HepG2 (cell line): ENCODE measurements around the gene VRK3. TPM values are rescaled to one million over a fixed set of nuclear protein-coding genes. Genes with fewer than 3 reads are reported as not detected.

Experiments
- ATRX ChIP-seq: sonication (generic); formaldehyde crosslinking; IDR thresholded peaks from 2 replicates; pipeline ENCODE4 v1.4.0; 2020; ENCODE audit warnings: missing genetic modification reagents, borderline replicate concordance
- ERF ChIP-seq: IDR thresholded peaks from 2 replicates; pipeline ENCODE4 v1.6.1; 2018; ENCODE audit warnings: missing biosample characterization, missing genetic modification reagents
- EZH2 ChIP-seq: conservative IDR thresholded peaks from 2 replicates; pipeline ENCODE4 v1.6.1; 2012; ENCODE audit warnings: mild to moderate bottlenecking, low read depth, low read length, moderate library complexity
- HNF4A ChIP-seq: sonication (generic); formaldehyde crosslinking; IDR thresholded peaks from 2 replicates; pipeline ENCODE4 v1.4.0; 2020; ENCODE audit warnings: missing genetic modification reagents
- HOXA9 ChIP-seq: sonication (generic); formaldehyde crosslinking; IDR thresholded peaks from 2 replicates; pipeline ENCODE4 v1.8.1; 2022; ENCODE audit warnings: missing genetic modification reagents, mild to moderate bottlenecking, moderate library complexity, borderline replicate concordance
- KDM3A ChIP-seq: IDR thresholded peaks from 2 replicates; pipeline ENCODE4 v1.6.1; 2018; ENCODE audit warnings: low read depth, missing compliant biosample characterization
- NCOA2 ChIP-seq: sonication (generic); formaldehyde crosslinking; IDR thresholded peaks from 2 replicates; pipeline ENCODE4 v1.8.0; 2022; ENCODE audit warnings: inconsistent platforms
- NFYC ChIP-seq: IDR thresholded peaks from 2 replicates; pipeline ENCODE4 v1.6.1; 2016; ENCODE audit warnings: missing genetic modification reagents, missing compliant biosample characterization
- PHB2 ChIP-seq: fragments of 450-650 bp; IDR thresholded peaks from 2 replicates; pipeline ENCODE4 v1.6.1; 2018; ENCODE audit not compliant: partially characterized antibody
- RBM39 ChIP-seq: fragments of 200-400 bp; formaldehyde crosslinking; IDR thresholded peaks from one replicate; pipeline ENCODE4 v1.6.1; 2018; ENCODE audit warnings: antibody characterized with exemption, mild to moderate bottlenecking, low read depth, low read length; ENCODE audit not compliant: poor library complexity, severe bottlenecking
- SALL2 ChIP-seq: sonication (generic); formaldehyde crosslinking; IDR thresholded peaks from 2 replicates; pipeline ENCODE4 v1.8.1; 2023; ENCODE audit warnings: mild to moderate bottlenecking, missing genetic modification reagents, inconsistent platforms
- XBP1 ChIP-seq: sonication (generic); formaldehyde crosslinking; IDR thresholded peaks from 2 replicates; pipeline ENCODE4 v1.5.0; 2020; ENCODE audit warnings: missing genetic modification reagents
- ZBTB7A ChIP-seq: sonication (generic); formaldehyde crosslinking; IDR thresholded peaks from 2 replicates; pipeline ENCODE4 v1.8.0; 2022; ENCODE audit warnings: mild to moderate bottlenecking, missing genetic modification reagents
- ZC3H13 ChIP-seq: sonication (generic); formaldehyde crosslinking; IDR thresholded peaks from 2 replicates; pipeline ENCODE4 v1.8.1; 2023; ENCODE audit warnings: mild to moderate bottlenecking, missing genetic modification reagents, moderate library complexity
- ZC3H4 ChIP-seq: sonication (generic); formaldehyde crosslinking; IDR thresholded peaks from 2 replicates; pipeline ENCODE4 v1.4.0; 2020; ENCODE audit warnings: missing genetic modification reagents, borderline replicate concordance
- ZNF280B ChIP-seq: sonication (generic); formaldehyde crosslinking; IDR thresholded peaks from 2 replicates; pipeline ENCODE4 v1.5.0; 2020; ENCODE audit warnings: missing genetic modification reagents, mild to moderate bottlenecking, borderline replicate concordance
- ZNF441 ChIP-seq: sonication (generic); formaldehyde crosslinking; IDR thresholded peaks from 2 replicates; pipeline ENCODE4 v1.7.0; 2021; ENCODE audit warnings: missing genetic modification reagents, borderline replicate concordance
- ZNF547 ChIP-seq: sonication (generic); formaldehyde crosslinking; IDR thresholded peaks from 2 replicates; pipeline ENCODE4 v1.5.1; 2020; ENCODE audit warnings: mild to moderate bottlenecking, missing genetic modification reagents
- ZNF598 ChIP-seq: sonication (generic); formaldehyde crosslinking; IDR thresholded peaks from 2 replicates; pipeline ENCODE4 v1.5.1; 2020; ENCODE audit warnings: mild to moderate bottlenecking, missing genetic modification reagents, borderline replicate concordance
- ZNF678 ChIP-seq: sonication (generic); formaldehyde crosslinking; IDR thresholded peaks from 2 replicates; pipeline ENCODE4 v1.4.0; 2020; ENCODE audit warnings: mild to moderate bottlenecking, missing genetic modification reagents
- ZNF747 ChIP-seq: sonication (generic); formaldehyde crosslinking; IDR thresholded peaks from 2 replicates; pipeline ENCODE4 v1.8.1; 2023; ENCODE audit warnings: missing genetic modification reagents, mild to moderate bottlenecking, borderline replicate concordance
- ZNF75D ChIP-seq: sonication (generic); formaldehyde crosslinking; IDR thresholded peaks from 2 replicates; pipeline ENCODE4 v1.8.1; 2023; ENCODE audit warnings: missing genetic modification reagents, mild to moderate bottlenecking, borderline replicate concordance
- polyA plus RNA-seq, 8 experiments: library from polyadenylated mRNA; depleted of rRNA in 3 of 8; stranded (reverse) in 7 of 8; unstranded in 1 of 8; fragments of >200 nt; fragmentation: Illumina TruSeq in 4 of 8; extraction: Trizol in 4 of 8; gene quantifications; 2 replicates each; pipeline versions ENCODE4 v1.2.1 to v1.2.3, GENCODE V29; 2011 to 2016; ENCODE audit warnings: low read depth in 4 of 8, missing spikeins in 1 of 8, mixed read lengths in 1 of 8; ENCODE audit not compliant: insufficient read depth in 1 of 8
- total RNA-seq, 5 experiments: library from RNA; depleted of rRNA; stranded (reverse); fragments of >200 nt; fragmentation: Illumina TruSeq; extraction: Trizol; gene quantifications; 2 replicates each; pipeline ENCODE4 v1.2.3, GENCODE V29; 2016; ENCODE audit warnings: low read depth in 1 of 5
- TF ChIP-seq, protein P1 (sequence below): sonication (generic); formaldehyde crosslinking; IDR thresholded peaks from 2 replicates; pipeline ENCODE4 v1.5.1; 2020; ENCODE audit warnings: missing genetic modification reagents, mild to moderate bottlenecking, borderline replicate concordance
- TF ChIP-seq, protein P2 (sequence below): sonication (generic); formaldehyde crosslinking; conservative IDR thresholded peaks from 2 replicates; pipeline ENCODE4 v1.4.0; 2020; ENCODE audit warnings: missing genetic modification reagents
- TF ChIP-seq, protein P3 (sequence below): sonication (generic); formaldehyde crosslinking; IDR thresholded peaks from 2 replicates; pipeline ENCODE4 v1.4.0; 2020; ENCODE audit warnings: missing genetic modification reagents, borderline replicate concordance

The VRK3 gene
- total and polyA plus RNA-seq, 2 of the 13 experiments (the other 11 are each of a cell fraction or from before 2014, with no cell fraction given) = 23.8 to 28.3 TPM

GRCh38 chr19:50025794-50026549, 800 bp upstream of the VRK3 start, which contains the start of gene ZNF473 (continued):
- TF ChIP-seq, protein P1, sequence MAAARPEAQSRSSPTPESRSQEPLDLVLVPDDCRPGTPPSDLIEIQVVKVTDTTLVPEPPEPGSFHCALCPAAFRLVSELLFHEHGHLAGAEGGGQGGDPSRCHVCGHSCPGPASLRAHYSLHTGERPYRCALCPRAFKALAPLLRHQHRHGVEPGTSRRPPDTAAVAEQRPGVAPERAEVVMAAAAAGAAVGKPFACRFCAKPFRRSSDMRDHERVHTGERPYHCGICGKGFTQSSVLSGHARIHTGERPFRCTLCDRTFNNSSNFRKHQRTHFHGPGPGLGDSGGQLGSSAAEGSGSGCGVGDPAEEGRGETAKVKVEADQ (CRISPR knock-in tag) = peak; percentile 80; the same call in 1 of the 2 replicates
- TF ChIP-seq HOXA9 (peak; percentile 95), PHB2 (no peak), ZC3H13 (CRISPR knock-in tag) (peak; percentile 89), ZNF280B (CRISPR knock-in tag) (peak; percentile 97), HNF4A (CRISPR knock-in tag) (0 out of 2 replicates have a peak, but pooled peaks have one; percentile 17), XBP1 (CRISPR knock-in tag) (0 out of 2 replicates have a peak, but pooled peaks have one; percentile 73), ZC3H4 (CRISPR knock-in tag) (no peak; the same call in 1 of the 2 replicates), NFYC (CRISPR knock-in tag) (peak; percentile 36), RBM39 (peak; percentile 52), ZNF678 (CRISPR knock-in tag) (peak; percentile 95; the same call in 1 of the 2 replicates), ERF (peak; percentile 90), ZNF598 (CRISPR knock-in tag) (peak; percentile 72; the same call in 1 of the 2 replicates), SALL2 (no peak), ZNF75D (CRISPR knock-in tag) (peak; percentile 97), ZNF747 (CRISPR knock-in tag) (peak; percentile 97), ZBTB7A (CRISPR knock-in tag) (peak; percentile 55; the same call in 1 of the 2 replicates), ZNF547 (CRISPR knock-in tag) (peak; percentile 96), NCOA2 (peak; percentile 76), ZNF441 (peak; percentile 85), KDM3A (peak; percentile 84), ATRX (CRISPR knock-in tag) (0 out of 2 replicates have a peak, but pooled peaks have one; percentile 18), EZH2 (no peak)
- TF ChIP-seq, protein P2, sequence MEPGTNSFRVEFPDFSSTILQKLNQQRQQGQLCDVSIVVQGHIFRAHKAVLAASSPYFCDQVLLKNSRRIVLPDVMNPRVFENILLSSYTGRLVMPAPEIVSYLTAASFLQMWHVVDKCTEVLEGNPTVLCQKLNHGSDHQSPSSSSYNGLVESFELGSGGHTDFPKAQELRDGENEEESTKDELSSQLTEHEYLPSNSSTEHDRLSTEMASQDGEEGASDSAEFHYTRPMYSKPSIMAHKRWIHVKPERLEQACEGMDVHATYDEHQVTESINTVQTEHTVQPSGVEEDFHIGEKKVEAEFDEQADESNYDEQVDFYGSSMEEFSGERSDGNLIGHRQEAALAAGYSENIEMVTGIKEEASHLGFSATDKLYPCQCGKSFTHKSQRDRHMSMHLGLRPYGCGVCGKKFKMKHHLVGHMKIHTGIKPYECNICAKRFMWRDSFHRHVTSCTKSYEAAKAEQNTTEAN = peak; percentile 88
- TF ChIP-seq, protein P3, sequence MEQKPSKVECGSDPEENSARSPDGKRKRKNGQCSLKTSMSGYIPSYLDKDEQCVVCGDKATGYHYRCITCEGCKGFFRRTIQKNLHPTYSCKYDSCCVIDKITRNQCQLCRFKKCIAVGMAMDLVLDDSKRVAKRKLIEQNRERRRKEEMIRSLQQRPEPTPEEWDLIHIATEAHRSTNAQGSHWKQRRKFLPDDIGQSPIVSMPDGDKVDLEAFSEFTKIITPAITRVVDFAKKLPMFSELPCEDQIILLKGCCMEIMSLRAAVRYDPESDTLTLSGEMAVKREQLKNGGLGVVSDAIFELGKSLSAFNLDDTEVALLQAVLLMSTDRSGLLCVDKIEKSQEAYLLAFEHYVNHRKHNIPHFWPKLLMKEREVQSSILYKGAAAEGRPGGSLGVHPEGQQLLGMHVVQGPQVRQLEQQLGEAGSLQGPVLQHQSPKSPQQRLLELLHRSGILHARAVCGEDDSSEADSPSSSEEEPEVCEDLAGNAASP = peak; percentile 74
